ENCODE measurements around the gene NMUR2.

NMUR2 gene

GRCh38 chr5:152376886-152377285, 28.2 kb downstream of the NMUR2 start:
- DNase-seq (ENCODE audit: low spot score) (no peak), ATAC-seq (ENCODE audit: low read depth) (no peak)
- no peaks in the 10 kb centered on the region for H3K36me3 ChIP-seq (ENCODE audit: low read depth)
- no peak overlapping the region for H3K4me3 ChIP-seq (ENCODE audit: severe bottlenecking)
- H3K4me1 ChIP-seq (ENCODE audit: insufficient read depth, poor library complexity, severe bottlenecking) = no peaks in the 10 kb centered on the region
- no peak overlapping the region for H3K27ac ChIP-seq (ENCODE audit: poor library complexity, severe bottlenecking)
- H3K27me3 ChIP-seq (ENCODE audit: insufficient read depth, poor library complexity, severe bottlenecking) = no peaks in the 10 kb centered on the region
- no peaks in the 10 kb centered on the region for H3K9me3 ChIP-seq (ENCODE audit: severe bottlenecking)
- TF ChIP-seq CTCF (IDR thresholded peaks at IDR 0.05; ENCODE audit: poor library complexity, severe bottlenecking) = no peak

DNA sequence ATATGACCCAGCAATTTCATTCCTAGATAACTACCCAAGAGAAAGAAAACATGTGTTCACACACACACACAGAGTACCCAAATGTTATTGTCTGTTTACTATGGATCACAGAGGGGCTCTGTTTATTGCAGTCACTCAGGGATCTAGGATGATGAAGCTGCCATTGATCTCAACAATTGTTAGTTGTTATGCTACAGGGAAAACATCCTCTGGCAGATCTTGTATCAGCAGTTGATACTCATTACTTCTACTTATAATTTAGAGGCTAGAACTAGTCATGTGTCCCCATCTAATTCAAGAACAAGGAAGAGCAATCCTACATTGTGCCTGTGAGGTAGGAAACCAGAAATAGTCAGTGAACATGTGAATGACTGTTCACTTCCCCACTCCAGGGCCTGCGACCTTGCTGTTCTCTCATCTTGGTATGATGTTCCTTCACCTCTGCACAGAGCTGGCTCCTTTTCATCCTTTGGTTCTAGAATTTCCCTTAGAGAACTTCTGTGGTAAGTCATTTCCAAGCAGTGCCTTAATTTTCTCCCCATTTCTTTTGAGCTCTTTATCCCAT, 30.3 kb downstream of the NMUR2 start:
- TF ChIP-seq CTCF (IDR thresholded peaks at IDR 0.05; ENCODE audit: poor library complexity, severe bottlenecking) = no peak
- Histone ChIP-seq H3K4me3 (ENCODE audit: severe bottlenecking) (no peak overlapping the region), H3K27ac (ENCODE audit: poor library complexity, severe bottlenecking) (no peak overlapping the region), H3K4me1 (ENCODE audit: insufficient read depth, poor library complexity, severe bottlenecking) (no peaks in the 10 kb centered on the region), H3K27me3 (ENCODE audit: insufficient read depth, poor library complexity, severe bottlenecking) (no peaks in the 10 kb centered on the region), H3K36me3 (ENCODE audit: low read depth) (no peaks in the 10 kb centered on the region), H3K9me3 (ENCODE audit: severe bottlenecking) (no peaks in the 10 kb centered on the region)
- ATAC-seq (ENCODE audit: low read depth) (no peak), DNase-seq (ENCODE audit: low spot score) (no peak)

- DNase-seq (ENCODE audit: low spot score) (no peak), ATAC-seq (ENCODE audit: low read depth) (no peak)
- TF ChIP-seq CTCF (IDR thresholded peaks at IDR 0.05; ENCODE audit: poor library complexity, severe bottlenecking) = no peak
- no peak overlapping the region for H3K4me3 ChIP-seq (ENCODE audit: severe bottlenecking)
- peaks cover 8% of the 10 kb centered on the region for H3K27me3 ChIP-seq (ENCODE audit: insufficient read depth, poor library complexity, severe bottlenecking)
- no peaks in the 10 kb centered on the region for H3K9me3 ChIP-seq (ENCODE audit: severe bottlenecking)
- H3K27ac ChIP-seq (ENCODE audit: poor library complexity, severe bottlenecking) = no peak overlapping the region
- H3K36me3 ChIP-seq (ENCODE audit: low read depth) = no peaks in the 10 kb centered on the region
- H3K4me1 ChIP-seq (ENCODE audit: insufficient read depth, poor library complexity, severe bottlenecking) = no peaks in the 10 kb centered on the region
These were observed 32.2 kb downstream of the NMUR2 start for GRCh38 chr5:152372875-152373274.

DNA sequence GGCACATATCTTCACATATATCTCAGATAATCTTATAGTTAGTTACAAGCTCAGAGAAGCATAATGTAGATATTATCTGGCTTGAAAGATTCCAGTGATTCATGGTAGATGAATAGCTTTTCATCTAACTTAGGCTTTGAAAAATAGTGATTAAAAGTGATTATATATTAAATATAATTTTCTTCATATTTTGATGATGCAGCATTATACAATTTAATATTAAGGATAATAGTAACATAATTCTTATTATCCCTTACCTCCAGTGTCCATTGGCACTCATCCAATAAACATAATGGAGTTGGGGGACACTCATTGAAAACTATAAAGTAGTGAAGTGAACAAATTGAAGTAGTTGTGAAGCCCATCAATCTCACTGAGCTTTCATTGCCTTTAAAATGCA, 35.8 kb downstream of the NMUR2 start:
- no peaks in the 10 kb centered on the region for H3K9me3 ChIP-seq (ENCODE audit: severe bottlenecking)
- no peaks in the 10 kb centered on the region for H3K4me1 ChIP-seq (ENCODE audit: insufficient read depth, poor library complexity, severe bottlenecking)
- no peaks in the 10 kb centered on the region for H3K36me3 ChIP-seq (ENCODE audit: low read depth)
- no peak for ATAC-seq (ENCODE audit: low read depth)
- H3K4me3 ChIP-seq (ENCODE audit: severe bottlenecking) = no peak overlapping the region
- H3K27me3 ChIP-seq (ENCODE audit: insufficient read depth, poor library complexity, severe bottlenecking) = peaks cover 9% of the 10 kb centered on the region
- H3K27ac ChIP-seq (ENCODE audit: poor library complexity, severe bottlenecking) = no peak overlapping the region
- no peak for TF ChIP-seq CTCF (IDR thresholded peaks at IDR 0.05; ENCODE audit: poor library complexity, severe bottlenecking)
- DNase-seq (ENCODE audit: low spot score) = no peak

DNA sequence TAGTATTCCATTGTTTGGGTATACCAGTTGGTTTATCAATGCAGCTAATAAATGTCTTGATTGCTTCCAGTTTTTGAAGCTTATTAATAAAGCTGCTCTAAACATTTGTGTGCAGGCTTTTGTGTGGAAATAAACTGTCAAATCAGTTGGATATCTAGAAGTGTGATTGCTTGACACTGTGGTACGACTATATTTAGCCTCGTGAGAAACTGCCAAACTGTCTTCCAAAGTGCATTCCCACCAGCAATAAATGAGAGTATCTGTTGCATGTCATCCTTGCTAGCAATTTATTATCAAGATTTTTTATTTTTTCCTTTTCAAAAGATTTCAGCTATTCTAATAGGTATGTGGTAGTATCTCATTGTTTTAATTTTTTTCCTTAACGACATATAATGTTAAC, 37.5 kb downstream of the NMUR2 start:
- Histone ChIP-seq H3K27me3 (ENCODE audit: insufficient read depth, poor library complexity, severe bottlenecking) (peaks cover 9% of the 10 kb centered on the region), H3K4me1 (ENCODE audit: insufficient read depth, poor library complexity, severe bottlenecking) (no peaks in the 10 kb centered on the region), H3K36me3 (ENCODE audit: low read depth) (no peaks in the 10 kb centered on the region), H3K9me3 (ENCODE audit: severe bottlenecking) (no peaks in the 10 kb centered on the region), H3K27ac (ENCODE audit: poor library complexity, severe bottlenecking) (no peak overlapping the region), H3K4me3 (ENCODE audit: severe bottlenecking) (no peak overlapping the region)
- ATAC-seq (ENCODE audit: low read depth) (no peak), DNase-seq (ENCODE audit: low spot score) (no peak)
- TF ChIP-seq CTCF (IDR thresholded peaks at IDR 0.05; ENCODE audit: poor library complexity, severe bottlenecking) = no peak
